Fibroblast of lung (primary cell): ENCODE measurements around the gene TET2. TPM values are rescaled to one million over a fixed set of nuclear protein-coding genes. Genes with fewer than 3 reads are reported as not detected.

Source experiments
- DNase-seq, 2 donors: peaks; one replicate each; pipeline versions ENCODE4 v3.0.0 to v3.0.0-alpha.2; 2010; ENCODE audit warnings: low read depth in 2 of 2
- H2AFZ ChIP-seq: 2 replicates; pipeline ENCODE4 v1.5.1; 2012; ENCODE audit warnings: low read length, control low read depth, inconsistent platforms
- H3K27ac ChIP-seq: 2 replicates; pipeline ENCODE4 v1.5.1; 2011; ENCODE audit warnings: low read length, control low read depth; ENCODE audit not compliant: insufficient read depth
- H3K27me3 ChIP-seq: 2 replicates; pipeline ENCODE4 v1.5.1; 2011; ENCODE audit warnings: mild to moderate bottlenecking, low read length; ENCODE audit not compliant: control insufficient read depth, insufficient read depth
- H3K36me3 ChIP-seq: 2 replicates; pipeline ENCODE4 v1.5.1; 2011; ENCODE audit warnings: low read length; ENCODE audit not compliant: control insufficient read depth, insufficient read depth
- H3K4me1 ChIP-seq: 2 replicates; pipeline ENCODE4 v1.5.1; 2011; ENCODE audit warnings: low read length; ENCODE audit not compliant: control insufficient read depth, insufficient read depth; ENCODE audit errors: extremely low read depth
- H3K4me2 ChIP-seq: 2 replicates; pipeline ENCODE4 v1.5.1; 2011; ENCODE audit warnings: low read length, control low read depth; ENCODE audit not compliant: insufficient read depth; ENCODE audit errors: extremely low read depth
- H3K4me3 ChIP-seq, 4 experiments: fragments of 200-600 bp in 1 of 4; sonication (generic) in 1 of 4; replicated peaks in 1 of 4; 2 replicates each; pipeline ENCODE4 v1.5.1; 2011 to 2016; ENCODE audit warnings: low read length in 4 of 4, low read depth in 3 of 4, mild to moderate bottlenecking in 3 of 4, control low read depth in 2 of 4, inconsistent platforms in 1 of 4, mixed read lengths in 1 of 4; ENCODE audit not compliant: insufficient read depth in 1 of 4; ENCODE audit errors: control extremely low read depth in 1 of 4
- H3K79me2 ChIP-seq: 2 replicates; pipeline ENCODE4 v1.5.1; 2012; ENCODE audit warnings: mild to moderate bottlenecking, low read length, inconsistent platforms; ENCODE audit not compliant: control insufficient read depth, insufficient read depth
- H3K9ac ChIP-seq: 2 replicates; pipeline ENCODE4 v1.5.1; 2011; ENCODE audit warnings: mild to moderate bottlenecking, low read length, control low read depth; ENCODE audit not compliant: insufficient read depth
- H3K9me3 ChIP-seq: 2 replicates; pipeline ENCODE4 v1.5.1; 2012; ENCODE audit warnings: low read depth, low read length; ENCODE audit not compliant: control insufficient read depth, insufficient read depth
- H4K20me1 ChIP-seq: 2 replicates; pipeline ENCODE4 v1.5.1; 2011; ENCODE audit warnings: low read length; ENCODE audit not compliant: control insufficient read depth, insufficient read depth; ENCODE audit errors: extremely low read depth
- CTCF ChIP-seq, 2 donors: IDR thresholded peaks in 1 of 2; conservative IDR thresholded peaks in 1 of 2; 1 replicate in 1 of 2; 2 replicates in 1 of 2; pipeline ENCODE4 v1.5.1; 2011 to 2012; ENCODE audit warnings: low read length in 2 of 2, control low read depth in 1 of 2, inconsistent platforms in 1 of 2, low read depth in 1 of 2, mild to moderate bottlenecking in 1 of 2
- EZH2 ChIP-seq: IDR thresholded peaks from 2 replicates; pipeline ENCODE4 v1.5.1; 2012; ENCODE audit warnings: low read length, control low read depth, mild to moderate bottlenecking; ENCODE audit errors: missing control alignments
- polyA plus RNA-seq, 2 donors: library from polyadenylated mRNA; depleted of rRNA in 1 of 2; stranded (reverse) in 1 of 2; unstranded in 1 of 2; fragments of >200 nt; gene quantifications; 2 replicates each; pipeline ENCODE4 v1.2.1, GENCODE V29; 2011 to 2012; ENCODE audit warnings: missing spikeins in 1 of 2
- total RNA-seq: library from RNA; depleted of rRNA; stranded (reverse); fragments of >200 nt; gene quantifications from 2 replicates; pipeline ENCODE4 v1.2.1, GENCODE V29; 2014

TET2 gene
- total and polyA plus RNA-seq, 2 donors (not counting 1 experiment from before 2014, with no cell fraction given): 6.9 to 8.3 TPM

GRCh38 chr4:105207386-105207785, 60.7 kb downstream of the TET2 start:
- H4K20me1 ChIP-seq: no peaks in the 10 kb centered on the region
- H3K27ac ChIP-seq: no peak overlapping the region
- H2AFZ ChIP-seq: no peak overlapping the region
- H3K27me3 ChIP-seq: no peaks in the 10 kb centered on the region
- H3K9me3 ChIP-seq: no peaks in the 10 kb centered on the region
- H3K79me2 ChIP-seq: no peaks in the 10 kb centered on the region
- H3K4me3 ChIP-seq: no peak overlapping the region
- H3K4me1 ChIP-seq: no peaks in the 10 kb centered on the region
- DNase-seq: no peak
- no peaks in the 10 kb centered on the region for H3K36me3 ChIP-seq
- no peak overlapping the region for H3K4me2 ChIP-seq
- TF ChIP-seq CTCF (conservative IDR thresholded peaks at IDR 0.05 in 1 of 2, IDR thresholded peaks at IDR 0.05 in 1 of 2; ENCODE audit: low read depth in 1 of 2, low read length in 2 of 2): no peak
- no peak for TF ChIP-seq EZH2
- no peak overlapping the region for H3K9ac ChIP-seq

GRCh38 chr4:105208561-105208960, 61.9 kb downstream of the TET2 start:
- Histone ChIP-seq H3K27me3 (no peaks in the 10 kb centered on the region), H3K79me2 (no peaks in the 10 kb centered on the region), H3K36me3 (no peaks in the 10 kb centered on the region), H2AFZ (no peak overlapping the region), H3K4me3 (no peak overlapping the region), H3K4me2 (no peak overlapping the region), H3K27ac (no peak overlapping the region), H3K9me3 (no peaks in the 10 kb centered on the region), H4K20me1 (no peaks in the 10 kb centered on the region), H3K9ac (no peak overlapping the region), H3K4me1 (no peaks in the 10 kb centered on the region)
- DNase-seq: no peak
- TF ChIP-seq CTCF (conservative IDR thresholded peaks at IDR 0.05 in 1 of 2, IDR thresholded peaks at IDR 0.05 in 1 of 2; ENCODE audit: low read depth in 1 of 2, low read length in 2 of 2): no peak
- TF ChIP-seq EZH2: no peak

- H3K36me3 ChIP-seq: no peaks in the 10 kb centered on the region
- TF ChIP-seq EZH2 (no peak), CTCF (conservative IDR thresholded peaks at IDR 0.05 in 1 of 2, IDR thresholded peaks at IDR 0.05 in 1 of 2; ENCODE audit: low read depth in 1 of 2, low read length in 2 of 2) (no peak)
- no peak for DNase-seq
- no peak overlapping the region for H3K27ac ChIP-seq
- no peaks in the 10 kb centered on the region for H3K27me3 ChIP-seq
- H3K9ac ChIP-seq: no peak overlapping the region
- H3K79me2 ChIP-seq: no peaks in the 10 kb centered on the region
- no peaks in the 10 kb centered on the region for H3K4me1 ChIP-seq
- no peak overlapping the region for H2AFZ ChIP-seq
- H3K4me3 ChIP-seq: no peak overlapping the region
- no peak overlapping the region for H3K4me2 ChIP-seq
- no peaks in the 10 kb centered on the region for H3K9me3 ChIP-seq
- no peaks in the 10 kb centered on the region for H4K20me1 ChIP-seq
Measured at GRCh38 chr4:105210916-105211315, 64.2 kb downstream of the TET2 start.
